Lower leg skin (tissue), 3 donors: ENCODE measurements around the gene ZFP3.
"Not testable (repeated sequence)": the region's sequence is repeated elsewhere in the genome, so short reads cannot be mapped to it uniquely, and the experiment has no call there.

Source experiments
- CTCF ChIP-seq, 3 donors: fragments of 450-650 bp; IDR thresholded peaks; one replicate each; pipeline ENCODE4 v1.5.1; 2016; ENCODE audit warnings: antibody characterized with exemption in 3 of 3, mild to moderate bottlenecking in 3 of 3, moderate library complexity in 2 of 3
- POLR2A ChIP-seq, 2 donors: fragments of 450-650 bp; IDR thresholded peaks; one replicate each; pipeline ENCODE4 v1.6.1; 2016 to 2017; ENCODE audit warnings: antibody characterized with exemption in 2 of 2, mild to moderate bottlenecking in 1 of 2, moderate library complexity in 1 of 2

- TF ChIP-seq POLR2A, CTCF (IDR thresholded peaks at IDR 0.05): not testable (repeated sequence)
These were observed 48.1 kb upstream of the ZFP3 start for GRCh38 chr17:5030168-5030567.
